Body of pancreas (tissue), 4 donors: ENCODE results near the gene BMP7.

Source experiments
- CTCF ChIP-seq, 7 experiments: fragments of 450-650 bp in 4 of 7; fragments of 200-600 bp in 3 of 7; sonication (generic) in 3 of 7; IDR thresholded peaks; one replicate each; pipeline ENCODE4 v1.5.1; 2016 to 2019; ENCODE audit warnings: antibody characterized with exemption in 7 of 7
- POLR2A ChIP-seq, 3 donors: fragments of 450-650 bp; IDR thresholded peaks; one replicate each; pipeline ENCODE4 v1.6.1; 2016; ENCODE audit warnings: antibody characterized with exemption in 3 of 3, mild to moderate bottlenecking in 2 of 3

GRCh38 chr20:57244627-57245214 lies 21.7 kb downstream of the BMP7 start:
- TF ChIP-seq CTCF (IDR thresholded peaks at IDR 0.05) (no peak), POLR2A (IDR thresholded peaks at IDR 0.05) (no peak)
